Prostate gland (tissue), 2 donors: Measurements from ENCODE around the gene PARVG. TPM values are rescaled to one million over a fixed set of nuclear protein-coding genes. Genes with fewer than 3 reads are reported as not detected.

ENCODE experiments used
- DNase-seq: peaks from one replicate; pipeline ENCODE4 v3.0.0-alpha.2; 2019; ENCODE audit warnings: low spot score
- H3K27ac ChIP-seq, 2 donors: fragments of 200-600 bp; sonication (generic); 2 replicates each; pipeline ENCODE4 v1.5.1; 2017 to 2019
- H3K27me3 ChIP-seq: fragments of 200-600 bp; sonication (generic); replicated peaks from 2 replicates; pipeline ENCODE4 v1.5.1; 2019; ENCODE audit not compliant: insufficient read depth
- H3K36me3 ChIP-seq, 2 donors: fragments of 200-600 bp; sonication (generic); 1 replicate in 1 of 2; 2 replicates in 1 of 2; pipeline versions ENCODE4 v1.5.1 to v1.8.1; 2017 to 2019
- H3K4me1 ChIP-seq: fragments of 200-600 bp; sonication (generic); replicated peaks from 2 replicates; pipeline ENCODE4 v1.5.1; 2019
- H3K4me3 ChIP-seq, 2 donors: fragments of 200-600 bp; sonication (generic); 2 replicates each; pipeline ENCODE4 v1.5.1; 2017 to 2019
- H3K9me3 ChIP-seq: fragments of 200-600 bp; sonication (generic); 2 replicates; pipeline ENCODE4 v1.5.1; 2017
- POLR2A ChIP-seq: fragments of 450-650 bp; IDR thresholded peaks from one replicate; pipeline ENCODE4 v1.6.1; 2016; ENCODE audit warnings: antibody characterized with exemption, mild to moderate bottlenecking
- POLR2AphosphoS5 ChIP-seq: sonication (generic); formaldehyde crosslinking; IDR thresholded peaks from one replicate; pipeline ENCODE4 v1.6.1; 2017; ENCODE audit warnings: antibody characterized with exemption
- WGBS: methylation state at CpG from one replicate; pipeline ENCODE4 v1.1.5; 2018; 5-methylcytosine and 5-hydroxymethylcytosine counted together
- intact Hi-C: fragments of 100-400 bp; cut with DNase I; formaldehyde crosslinking; loops from one replicate; pipeline ENCODE4 v1.14.2; 2022
- total RNA-seq, 2 donors: library from RNA; depleted of rRNA; stranded (reverse); fragments of >200 nt; gene quantifications; one replicate each; pipeline ENCODE4 v1.1.0, GENCODE V29; 2016
- TF ChIP-seq, protein P1 (sequence below), 4 experiments: fragments of 200-600 bp in 2 of 4; fragments of 450-650 bp in 2 of 4; sonication (generic) in 2 of 4; IDR thresholded peaks; 1 replicate in 3 of 4; 2 replicates in 1 of 4; pipeline ENCODE4 v1.5.1; 2016 to 2019; ENCODE audit warnings: antibody characterized with exemption in 4 of 4, mild to moderate bottlenecking in 2 of 4, moderate library complexity in 2 of 4

PARVG gene
- total RNA-seq, 2 donors from 2014 or later: 1.2 to 13.5 TPM

DNA sequence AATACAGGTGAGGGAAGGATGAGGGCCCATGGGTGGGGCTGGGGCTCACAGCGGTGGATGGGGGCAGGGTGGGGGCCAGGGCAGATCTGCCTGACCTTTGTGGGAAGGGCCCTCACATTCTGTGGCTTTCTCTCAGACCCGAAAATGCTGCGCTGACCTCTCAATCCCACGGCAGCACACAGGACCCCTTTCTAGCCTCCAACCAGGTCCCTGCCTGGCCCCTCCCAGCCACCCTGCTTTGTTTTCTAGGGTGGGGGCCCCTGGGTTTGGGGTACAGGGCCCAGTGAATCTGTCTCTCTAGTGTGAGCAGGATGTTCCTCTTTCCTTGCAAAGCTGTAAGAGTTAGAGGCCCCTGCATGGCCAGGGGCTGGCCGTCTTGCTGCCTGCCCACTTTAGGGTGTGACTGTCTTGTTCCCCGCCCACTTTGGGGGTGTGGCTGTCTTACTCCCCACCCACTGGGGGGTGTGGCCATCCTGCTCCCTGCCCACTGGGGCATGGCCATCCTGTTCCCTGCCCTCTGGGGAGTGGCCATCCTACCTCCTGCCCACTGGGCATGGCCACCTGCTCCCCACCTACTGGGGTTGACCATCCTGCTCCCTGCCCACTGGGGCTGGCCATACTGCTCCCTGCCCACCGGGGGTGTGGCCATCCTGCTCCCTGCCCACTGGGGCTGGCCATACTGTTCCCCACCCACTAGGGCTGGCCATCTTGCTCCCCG, 11.5 kb downstream of the PARVG start:
- Histone ChIP-seq H3K4me3 (no peak overlapping the region), H3K27ac (no peak overlapping the region), H3K36me3 (no peaks in the 10 kb centered on the region), H3K9me3 (no peaks in the 10 kb centered on the region), H3K27me3 (no peaks in the 10 kb centered on the region), H3K4me1 (no peaks in the 10 kb centered on the region)
- intact Hi-C loops: no loop called here
- no peak for DNase-seq
- WGBS: 92% methylated on average over 8 of the region's 8 CpGs
- TF ChIP-seq POLR2AphosphoS5: no peak
- TF ChIP-seq, protein P1, sequence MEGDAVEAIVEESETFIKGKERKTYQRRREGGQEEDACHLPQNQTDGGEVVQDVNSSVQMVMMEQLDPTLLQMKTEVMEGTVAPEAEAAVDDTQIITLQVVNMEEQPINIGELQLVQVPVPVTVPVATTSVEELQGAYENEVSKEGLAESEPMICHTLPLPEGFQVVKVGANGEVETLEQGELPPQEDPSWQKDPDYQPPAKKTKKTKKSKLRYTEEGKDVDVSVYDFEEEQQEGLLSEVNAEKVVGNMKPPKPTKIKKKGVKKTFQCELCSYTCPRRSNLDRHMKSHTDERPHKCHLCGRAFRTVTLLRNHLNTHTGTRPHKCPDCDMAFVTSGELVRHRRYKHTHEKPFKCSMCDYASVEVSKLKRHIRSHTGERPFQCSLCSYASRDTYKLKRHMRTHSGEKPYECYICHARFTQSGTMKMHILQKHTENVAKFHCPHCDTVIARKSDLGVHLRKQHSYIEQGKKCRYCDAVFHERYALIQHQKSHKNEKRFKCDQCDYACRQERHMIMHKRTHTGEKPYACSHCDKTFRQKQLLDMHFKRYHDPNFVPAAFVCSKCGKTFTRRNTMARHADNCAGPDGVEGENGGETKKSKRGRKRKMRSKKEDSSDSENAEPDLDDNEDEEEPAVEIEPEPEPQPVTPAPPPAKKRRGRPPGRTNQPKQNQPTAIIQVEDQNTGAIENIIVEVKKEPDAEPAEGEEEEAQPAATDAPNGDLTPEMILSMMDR (IDR thresholded peaks at IDR 0.05): no peak
- TF ChIP-seq POLR2A: no peak

DNA sequence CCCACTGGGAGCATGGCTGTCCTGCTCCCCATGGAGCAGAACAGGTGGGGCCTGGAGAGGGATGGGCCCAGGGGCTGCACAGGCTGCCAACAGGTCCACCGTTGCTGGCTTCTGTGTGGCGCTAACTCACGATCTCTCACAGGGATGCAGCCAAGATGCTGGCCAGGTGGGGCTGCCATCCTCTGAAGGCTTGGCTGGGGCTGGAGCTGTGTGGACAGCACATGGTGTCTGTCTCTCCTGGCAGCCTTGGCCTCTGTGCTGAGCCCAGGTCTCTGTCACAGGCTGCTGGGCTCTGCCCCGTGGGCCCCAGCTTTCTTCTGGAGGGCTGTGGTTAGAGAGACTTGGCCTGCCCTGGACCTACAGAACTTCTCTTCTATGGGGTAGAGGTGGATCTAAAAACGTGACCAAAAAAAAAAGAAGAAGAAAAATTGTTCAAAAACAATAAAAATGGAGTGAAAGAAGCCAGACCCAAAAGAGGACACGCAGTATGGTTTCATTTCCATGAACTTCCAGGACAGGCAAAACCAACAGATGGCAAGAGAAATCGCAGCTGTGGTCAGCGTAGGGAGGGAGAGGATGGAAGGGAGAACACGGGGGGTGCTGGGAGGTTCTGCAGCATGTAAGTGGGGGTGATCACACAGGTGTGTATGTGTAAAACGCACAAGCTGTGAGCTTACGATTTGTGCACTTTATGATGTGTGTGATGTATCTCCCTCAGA, 12.2 kb downstream of the PARVG start:
- intact Hi-C loops: no loop called here
- no peaks in the 10 kb centered on the region for H3K4me1 ChIP-seq
- H3K27ac ChIP-seq: no peak overlapping the region
- no peaks in the 10 kb centered on the region for H3K27me3 ChIP-seq
- no peaks in the 10 kb centered on the region for H3K36me3 ChIP-seq
- WGBS: 56% methylated on average over 11 of the region's 11 CpGs
- H3K4me3 ChIP-seq: no peak overlapping the region
- TF ChIP-seq POLR2AphosphoS5: no peak
- TF ChIP-seq POLR2A: no peak
- TF ChIP-seq, protein P1 (IDR thresholded peaks at IDR 0.05): no peak
- H3K9me3 ChIP-seq: no peaks in the 10 kb centered on the region
- DNase-seq: no peak

DNA sequence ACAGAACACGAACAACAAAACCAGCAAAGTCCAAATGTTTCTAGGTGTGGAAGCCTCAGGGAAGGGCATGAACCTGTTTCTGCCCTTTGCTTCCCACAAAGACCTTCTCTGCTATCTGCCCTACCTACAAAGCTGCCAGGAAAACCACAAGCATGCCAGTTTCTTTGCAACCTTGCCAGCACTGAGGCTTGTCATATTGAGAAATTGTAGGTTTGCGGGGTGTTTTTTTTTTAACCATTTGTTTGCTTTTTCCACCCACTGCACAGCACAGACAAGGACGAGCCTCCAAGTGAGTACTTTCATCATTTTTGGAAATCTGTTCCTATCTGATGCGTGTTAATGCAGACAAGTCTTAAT, 12.8 kb downstream of the PARVG start:
- no peaks in the 10 kb centered on the region for H3K9me3 ChIP-seq
- DNase-seq: no peak
- H3K27me3 ChIP-seq: no peaks in the 10 kb centered on the region
- intact Hi-C loops: no loop called here
- H3K27ac ChIP-seq: no peak overlapping the region
- H3K4me3 ChIP-seq: no peak overlapping the region
- no peaks in the 10 kb centered on the region for H3K36me3 ChIP-seq
- 37% methylated on average over 4 of the region's 4 CpGs for WGBS
- TF ChIP-seq, protein P1 (IDR thresholded peaks at IDR 0.05): no peak
- no peak for TF ChIP-seq POLR2AphosphoS5
- no peak for TF ChIP-seq POLR2A
- H3K4me1 ChIP-seq: no peaks in the 10 kb centered on the region

DNA sequence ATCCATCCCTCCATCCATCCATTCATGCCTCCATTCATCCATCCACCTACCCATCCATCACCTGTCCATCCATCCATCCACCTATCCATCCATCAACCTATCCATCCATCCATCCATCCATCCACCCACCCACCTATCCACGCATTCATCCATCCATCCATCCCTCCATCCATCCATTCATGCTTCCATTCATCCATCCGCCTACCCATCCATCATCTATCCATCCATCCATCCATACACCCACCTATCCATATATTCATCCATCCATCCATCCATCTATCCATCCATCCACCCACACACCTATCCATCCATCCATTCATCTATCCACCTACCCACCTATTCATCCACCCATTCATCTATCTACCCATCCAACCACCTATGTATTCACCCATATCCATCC, 13.8 kb downstream of the PARVG start:
- 72% methylated on average over 2 of the region's 2 CpGs for WGBS
- intact Hi-C loops: no loop called here
- Histone ChIP-seq H3K27me3 (no peaks in the 10 kb centered on the region), H3K4me1 (no peaks in the 10 kb centered on the region), H3K4me3 (no peak overlapping the region), H3K9me3 (no peaks in the 10 kb centered on the region), H3K27ac (no peak overlapping the region), H3K36me3 (no peaks in the 10 kb centered on the region)
- TF ChIP-seq POLR2AphosphoS5 (no peak), POLR2A (no peak)
- TF ChIP-seq, protein P1 (IDR thresholded peaks at IDR 0.05): no peak
- DNase-seq: no peak
